Measurements from ENCODE around the gene RSPH6A. TPM values are rescaled to one million over a fixed set of nuclear protein-coding genes. Genes with fewer than 3 reads are reported as not detected.

RSPH6A gene
- total and polyA plus RNA-seq, 2 of the 4 experiments (the other 2 are of a cell fraction), result under 0.01 to 0.09 TPM

- no peak overlapping the region for H3K4me3 ChIP-seq (ENCODE audit: insufficient read depth, low read depth, low read length)
- no peaks in the 10 kb centered on the region for H3K4me1 ChIP-seq (ENCODE audit: control insufficient read depth, insufficient read depth, low read length)
- no peak overlapping the region for H2BK5ac ChIP-seq (ENCODE audit: low read depth, low read length, poor library complexity, severe bottlenecking)
- H3K23ac ChIP-seq (ENCODE audit: low read depth, low read length), result no peak overlapping the region
- no peak overlapping the region for H3K27ac ChIP-seq (ENCODE audit: insufficient read depth, low read length)
- H3K14ac ChIP-seq (replicated peaks; ENCODE audit: low read depth, low read length), result no peak overlapping the region
- dilution Hi-C loops (cut with HindIII; ENCODE audit: low sequenced_read_pairs, unreplicated experiment), result no loop called here
- H3K9me1 ChIP-seq (ENCODE audit: insufficient read depth, low read length), result no peaks in the 10 kb centered on the region
- H4K5ac ChIP-seq (ENCODE audit: low read depth, low read length), result no peak overlapping the region
- no peak for DNase-seq
- H2AFZ ChIP-seq (replicated peaks; ENCODE audit: low read length, poor library complexity), result peak overlapping the region; percentile 78
- peaks cover 40% of the 10 kb centered on the region for H3K27me3 ChIP-seq (ENCODE audit: control insufficient read depth, insufficient read depth, low read length)
- no peak overlapping the region for H3K4ac ChIP-seq (ENCODE audit: low read depth, low read length)
- no peak overlapping the region for H3K18ac ChIP-seq (ENCODE audit: low read depth, low read length)
- 3% methylated on average over 4 of the region's 12 CpGs; no CpG with 5 or more reads in 1 of the 2 experiments for WGBS, 2 experiments (ENCODE audit: extremely low coverage in 2 of 2, insufficient read length in 1 of 2)
- peaks cover 2% of the 10 kb centered on the region; the same call in 1 of the 2 replicates for H3K9me3 ChIP-seq (ENCODE audit: control insufficient read depth, insufficient read depth, low read length)
- TF ChIP-seq BHLHE40 (IDR thresholded peaks at IDR 0.05; ENCODE audit: low read depth, low read length) (no peak), NFE2L2 (IDR thresholded peaks at IDR 0.05; ENCODE audit: low read depth, low read length) (no peak), POLR2A (IDR thresholded peaks at IDR 0.05; ENCODE audit: low read depth, low read length) (no peak), USF2 (IDR thresholded peaks at IDR 0.05; ENCODE audit: low read depth, low read length) (no peak), MAFK (IDR thresholded peaks at IDR 0.05; ENCODE audit: low read depth, low read length) (no peak), CEBPB (IDR thresholded peaks at IDR 0.05; ENCODE audit: low read depth, low read length) (no peak)
- in situ Hi-C loops (cut with MboI; ENCODE audit: low sequenced_read_pairs), result no loop called here
- no peak overlapping the region for H2BK20ac ChIP-seq (ENCODE audit: low read depth, low read length)
- no peak overlapping the region for H4K91ac ChIP-seq (ENCODE audit: insufficient read depth, low read depth, low read length)
- no peak overlapping the region for H3K56ac ChIP-seq (ENCODE audit: extremely low read depth, insufficient read depth, low read length)
- no peak overlapping the region for H2BK120ac ChIP-seq (ENCODE audit: low read depth, low read length)
- ChIA-PET CTCF (interaction anchor here (0.7 kb wide), 1 partner anchor 20 kb away, joined by 3 read pairs; no protein-coding TSS in a partner anchor), POLR2A (ENCODE audit: unreplicated experiment) (no interaction called here)
- ATAC-seq (ENCODE audit: low read depth), result no peak
- H4K8ac ChIP-seq (ENCODE audit: low read depth in 2 of 2, low read length in 2 of 2), result no peak overlapping the region
- peaks cover 9 to 18% of the 10 kb centered on the region in 2 experiments; a peak in 3 of 4 replicates for H3K79me1 ChIP-seq (ENCODE audit: low read depth in 1 of 2, low read length in 2 of 2)
- no peak overlapping the region for H2AK5ac ChIP-seq (ENCODE audit: low read depth, low read length)
- H2BK15ac ChIP-seq (ENCODE audit: low read depth, low read length), result no peak overlapping the region
- intact Hi-C loops (cut with micrococcal nuclease), result no loop called here
- no TSS peak for BruUV-seq (replicated peaks)
- peak overlapping the region; percentile 43; the same call in 1 of the 2 replicates for H3K4me2 ChIP-seq (ENCODE audit: low read depth, low read length)
- H2AK9ac ChIP-seq (replicated peaks; ENCODE audit: low read depth, low read length, poor library complexity), result no peak overlapping the region
- peaks cover 12% of the 10 kb centered on the region for H4K20me1 ChIP-seq (ENCODE audit: insufficient read depth, low read length)
- no peak overlapping the region for H3K9ac ChIP-seq (ENCODE audit: low read depth, low read length)
- peaks cover 3% of the 10 kb centered on the region; the same call in 1 of the 2 replicates for H3K36me3 ChIP-seq (ENCODE audit: control insufficient read depth, insufficient read depth, low read length)
These were observed 49.5 kb upstream of the RSPH6A start for GRCh38 chr19:45864629-45865082.

Data from IMR-90 (cell line).